ENCODE results near the gene LGALS3. TPM values are rescaled to one million over a fixed set of nuclear protein-coding genes. Genes with fewer than 3 reads are reported as not detected.

Gene LGALS3
- total RNA-seq, 5 donors from 2014 or later (not counting 1 experiment from before 2014, with no cell fraction given) = 4.1 to 57.7 (median 35.8) TPM

- Histone ChIP-seq H3K36me3 (ENCODE audit: control insufficient read depth in 2 of 2, extremely low read depth in 1 of 2, insufficient read depth in 1 of 2, low read length in 1 of 2) (no peaks in the 10 kb centered on the region), H3K4me3 (ENCODE audit: control insufficient read depth in 1 of 2, extremely low read depth in 1 of 2, low read length in 1 of 2) (no peak overlapping the region), H3K27ac (ENCODE audit: low read length) (peak overlapping the region; percentile 91), H3K9me3 (no peaks in the 10 kb centered on the region), H3K4me1 (ENCODE audit: control insufficient read depth in 1 of 2, extremely low read depth in 1 of 2, insufficient read depth in 2 of 2, low read length in 2 of 2) (peaks cover 6 to 56% of the 10 kb centered on the region in 2 experiments), H3K27me3 (replicated peaks in 1 of 2; ENCODE audit: control insufficient read depth in 2 of 2, extremely low read depth in 1 of 2, insufficient read depth in 2 of 2, low read length in 1 of 2) (no peaks in the 10 kb centered on the region)
- CTCF ChIA-PET = interaction anchor here (0.7 to 1.9 kb wide), 7 partner anchors 13 to 1483 kb away, joined by 3 to 14 read pairs (median 3); no protein-coding TSS in a partner anchor
- Mint-ChIP-seq H3K9me3 (peaks cover 0 to 4% (median 0%) of the 10 kb centered on the region in 3 donors), H3K27me3 (no peaks in the 10 kb centered on the region), H3K4me1 (peaks cover 36 to 64% (median 52%) of the 10 kb centered on the region in 3 donors), H3K4me3 (peak overlapping the region; percentile 14 to 73 (median 65)), H3K27ac (peak overlapping the region; percentile 99 to 100), H3K36me3 (peaks cover 6% of the 10 kb centered on the region)
- peak in 33 of 35 experiments; percentile 4 to 72 (median 30) for DNase-seq
- WGBS (ENCODE audit: insufficient coverage) = 4% methylated on average over 4 of the region's 7 CpGs
- POLR2A ChIA-PET = interaction anchor here in 1 of 2 donors (1.1 kb wide), 1 partner anchor 10 kb away, joined by 3 read pairs; no protein-coding TSS in a partner anchor
- ATAC-seq (replicated peaks in 1 of 4) = peak; percentile 68 to 76 (median 70)
Measured at GRCh38 chr14:55102141-55102621, 26.9 kb upstream of the LGALS3 start.

GRCh38 chr14:55103005-55103640 is 25.9 kb upstream of the LGALS3 start:
- WGBS (ENCODE audit: insufficient coverage) = 19% methylated on average over 13 of the region's 13 CpGs
- Histone ChIP-seq H3K27ac (ENCODE audit: low read length) (peak overlapping the region; percentile 91), H3K27me3 (replicated peaks in 1 of 2; ENCODE audit: control insufficient read depth in 2 of 2, extremely low read depth in 1 of 2, insufficient read depth in 2 of 2, low read length in 1 of 2) (no peaks in the 10 kb centered on the region), H3K36me3 (ENCODE audit: control insufficient read depth in 2 of 2, extremely low read depth in 1 of 2, insufficient read depth in 1 of 2, low read length in 1 of 2) (no peaks in the 10 kb centered on the region), H3K9me3 (no peaks in the 10 kb centered on the region), H3K4me1 (ENCODE audit: control insufficient read depth in 1 of 2, extremely low read depth in 1 of 2, insufficient read depth in 2 of 2, low read length in 2 of 2) (peaks cover 6 to 61% of the 10 kb centered on the region in 2 experiments), H3K4me3 (ENCODE audit: control insufficient read depth in 1 of 2, extremely low read depth in 1 of 2, low read length in 1 of 2) (no peak overlapping the region)
- H3K9me3 Mint-ChIP-seq = peaks cover 0 to 4% (median 0%) of the 10 kb centered on the region in 3 donors
- H3K36me3 Mint-ChIP-seq = peaks cover 6% of the 10 kb centered on the region
- peaks cover 40 to 64% (median 51%) of the 10 kb centered on the region in 3 donors for H3K4me1 Mint-ChIP-seq
- CTCF ChIA-PET = interaction anchor here (0.6 to 1.9 kb wide), 10 partner anchors 11 to 1482 kb away, joined by 3 to 14 read pairs (median 3); no protein-coding TSS in a partner anchor
- peak; percentile 72 to 84 (median 78) for ATAC-seq (replicated peaks in 1 of 4)
- DNase-seq = peak in 30 of 35 experiments; percentile 4 to 74 (median 24)
- POLR2A ChIA-PET = interaction anchor here in 1 of 2 donors (0.5 to 1.1 kb wide), 2 partner anchors 11 to 31 kb away, joined by 3 read pairs; no protein-coding TSS in a partner anchor
- peak overlapping the region; percentile 99 to 100 for H3K27ac Mint-ChIP-seq
- peak overlapping the region; percentile 59 to 73 (median 65) for H3K4me3 Mint-ChIP-seq
- no peaks in the 10 kb centered on the region for H3K27me3 Mint-ChIP-seq

GRCh38 chr14:55103971-55104954 is 24.8 kb upstream of the LGALS3 start:
- H3K4me1 Mint-ChIP-seq = peaks cover 33 to 66% (median 51%) of the 10 kb centered on the region in 3 donors

GRCh38 chr14:55105991-55106390 is 23.1 kb upstream of the LGALS3 start:
- no peaks in the 10 kb centered on the region for H3K9me3 ChIP-seq
- Mint-ChIP-seq H3K4me3 (no peak overlapping the region), H3K27me3 (no peaks in the 10 kb centered on the region), H3K27ac (peak overlapping the region in 1 of 2 donors; percentile 43), H3K4me1 (peaks cover 33 to 55% (median 44%) of the 10 kb centered on the region in 3 donors), H3K9me3 (peaks cover 0 to 4% (median 0%) of the 10 kb centered on the region in 3 donors), H3K36me3 (peaks cover 6% of the 10 kb centered on the region)
- H3K4me1 ChIP-seq (ENCODE audit: control insufficient read depth in 1 of 2, extremely low read depth in 1 of 2, insufficient read depth in 2 of 2, low read length in 2 of 2) = peaks cover 6 to 54% of the 10 kb centered on the region in 2 experiments
- no peak for ATAC-seq (replicated peaks in 1 of 4)
- H3K36me3 ChIP-seq (ENCODE audit: control insufficient read depth in 2 of 2, extremely low read depth in 1 of 2, insufficient read depth in 1 of 2, low read length in 1 of 2) = no peaks in the 10 kb centered on the region
- no peak for DNase-seq
- H3K27ac ChIP-seq (ENCODE audit: low read length) = no peak overlapping the region
- ChIA-PET POLR2A (no interaction called here), CTCF (no interaction called here)
- no peak overlapping the region for H3K4me3 ChIP-seq (ENCODE audit: control insufficient read depth in 1 of 2, extremely low read depth in 1 of 2, low read length in 1 of 2)
- H3K27me3 ChIP-seq (replicated peaks in 1 of 2; ENCODE audit: control insufficient read depth in 2 of 2, extremely low read depth in 1 of 2, insufficient read depth in 2 of 2, low read length in 1 of 2) = no peaks in the 10 kb centered on the region
- 100% methylated on average over 4 of the region's 7 CpGs for WGBS (ENCODE audit: insufficient coverage)

More at GRCh38 chr14:55103971-55104954, 24.8 kb upstream of the LGALS3 start:
- ChIA-PET POLR2A (no interaction called here), CTCF (interaction anchor here in 1 of 2 donors (1.3 to 1.9 kb wide), 2 partner anchors 12 to 56 kb away, joined by 3 to 8 read pairs; no protein-coding TSS in a partner anchor)
- no peak for DNase-seq
- Mint-ChIP-seq H3K27ac (peak overlapping the region; percentile 99 to 100), H3K9me3 (peaks cover 0 to 4% (median 0%) of the 10 kb centered on the region in 3 donors), H3K36me3 (peaks cover 6% of the 10 kb centered on the region), H3K27me3 (no peaks in the 10 kb centered on the region), H3K4me3 (peak overlapping the region in 1 of 3 donors; percentile 9)
- no peaks in the 10 kb centered on the region for H3K9me3 ChIP-seq
- H3K27me3 ChIP-seq (replicated peaks in 1 of 2; ENCODE audit: control insufficient read depth in 2 of 2, extremely low read depth in 1 of 2, insufficient read depth in 2 of 2, low read length in 1 of 2) = no peaks in the 10 kb centered on the region
- H3K36me3 ChIP-seq (ENCODE audit: control insufficient read depth in 2 of 2, extremely low read depth in 1 of 2, insufficient read depth in 1 of 2, low read length in 1 of 2) = no peaks in the 10 kb centered on the region
- no peak overlapping the region for H3K4me3 ChIP-seq (ENCODE audit: control insufficient read depth in 1 of 2, extremely low read depth in 1 of 2, low read length in 1 of 2)
- WGBS (ENCODE audit: insufficient coverage) = 92% methylated on average over 2 of the region's 6 CpGs
- peak overlapping the region; percentile 91 for H3K27ac ChIP-seq (ENCODE audit: low read length)
- peaks cover 6 to 54% of the 10 kb centered on the region in 2 experiments for H3K4me1 ChIP-seq (ENCODE audit: control insufficient read depth in 1 of 2, extremely low read depth in 1 of 2, insufficient read depth in 2 of 2, low read length in 2 of 2)
- ATAC-seq (replicated peaks in 1 of 4) = no peak

GRCh38 chr14:55107766-55108554 is 21.1 kb upstream of the LGALS3 start:
- CTCF ChIA-PET = interaction anchor here (0.6 to 1.2 kb wide), 5 partner anchors 10 to 1963 kb away, joined by 3 to 11 read pairs (median 5); no protein-coding TSS in a partner anchor
- Histone ChIP-seq H3K27ac (ENCODE audit: low read length) (peak overlapping the region; percentile 78), H3K9me3 (no peaks in the 10 kb centered on the region), H3K4me3 (ENCODE audit: control insufficient read depth in 1 of 2, extremely low read depth in 1 of 2, low read length in 1 of 2) (no peak overlapping the region), H3K36me3 (ENCODE audit: control insufficient read depth in 2 of 2, extremely low read depth in 1 of 2, insufficient read depth in 1 of 2, low read length in 1 of 2) (no peaks in the 10 kb centered on the region), H3K4me1 (ENCODE audit: control insufficient read depth in 1 of 2, extremely low read depth in 1 of 2, insufficient read depth in 2 of 2, low read length in 2 of 2) (peaks cover 4 to 39% of the 10 kb centered on the region in 2 experiments), H3K27me3 (replicated peaks in 1 of 2; ENCODE audit: control insufficient read depth in 2 of 2, extremely low read depth in 1 of 2, insufficient read depth in 2 of 2, low read length in 1 of 2) (no peaks in the 10 kb centered on the region)
- Mint-ChIP-seq H3K4me1 (peaks cover 21 to 40% (median 33%) of the 10 kb centered on the region in 3 donors), H3K9me3 (peaks cover 0 to 4% (median 0%) of the 10 kb centered on the region in 3 donors), H3K27ac (peak overlapping the region; percentile 74 to 89), H3K36me3 (peaks cover 6% of the 10 kb centered on the region), H3K27me3 (no peaks in the 10 kb centered on the region), H3K4me3 (no peak overlapping the region)
- DNase-seq (peak in 6 of 35 experiments; percentile 6 to 51 (median 28)), ATAC-seq (replicated peaks in 1 of 4) (peak; percentile 52 to 78 (median 66))
- WGBS (ENCODE audit: insufficient coverage) = 57% methylated on average over 15 of the region's 19 CpGs
- POLR2A ChIA-PET = no interaction called here

Data from T-cell (primary cell).